Uterus (tissue), 4 donors: ENCODE measurements around the gene PRKCE. TPM values are rescaled to one million over a fixed set of nuclear protein-coding genes. Genes with fewer than 3 reads are reported as not detected.

Experiments
- DNase-seq, 2 donors: peaks; one replicate each; pipeline ENCODE4 v3.0.0-alpha.2; 2019 to 2020
- H3K27ac ChIP-seq, 2 donors: fragments of 200-600 bp; sonication (generic); 1 replicate in 1 of 2; 2 replicates in 1 of 2; pipeline ENCODE4 v1.5.1; 2016 to 2018
- H3K27me3 ChIP-seq, 2 donors: fragments of 200-600 bp; sonication (generic); one replicate each; pipeline ENCODE4 v1.5.1; 2018 to 2019; ENCODE audit warnings: control low read depth in 1 of 2
- H3K36me3 ChIP-seq, 2 donors: fragments of 200-600 bp; sonication (generic); one replicate each; pipeline ENCODE4 v1.5.1; 2019; ENCODE audit warnings: control low read depth in 1 of 2
- H3K4me1 ChIP-seq, 2 donors: fragments of 200-600 bp; sonication (generic); one replicate each; pipeline ENCODE4 v1.5.1; 2018 to 2019; ENCODE audit warnings: control low read depth in 1 of 2
- H3K4me3 ChIP-seq, 2 donors: fragments of 200-600 bp; sonication (generic); 1 replicate in 1 of 2; 2 replicates in 1 of 2; pipeline ENCODE4 v1.5.1; 2018 to 2019; ENCODE audit warnings: mild to moderate bottlenecking in 1 of 2
- H3K9me3 ChIP-seq, 2 donors: fragments of 200-600 bp; sonication (generic); one replicate each; pipeline ENCODE4 v1.5.1; 2019; ENCODE audit warnings: control low read depth in 1 of 2
- CTCF ChIP-seq, 4 experiments: fragments of 200-600 bp in 2 of 4; fragments of 450-650 bp in 2 of 4; sonication (generic) in 2 of 4; IDR thresholded peaks; one replicate each; pipeline ENCODE4 v1.5.1; 2016 to 2019; ENCODE audit warnings: antibody characterized with exemption in 4 of 4, mild to moderate bottlenecking in 2 of 4, moderate library complexity in 1 of 4
- POLR2A ChIP-seq, 2 donors: fragments of 450-650 bp; IDR thresholded peaks; one replicate each; pipeline ENCODE4 v1.6.1; 2016; ENCODE audit warnings: antibody characterized with exemption in 2 of 2, mild to moderate bottlenecking in 1 of 2, moderate library complexity in 1 of 2
- intact Hi-C: fragments of 100-400 bp; cut with DNase I; formaldehyde crosslinking; loops from one replicate; pipeline ENCODE4 v1.15.1; 2023; ENCODE audit warnings: low total_unique reads
- total RNA-seq, 4 donors: library from RNA; depleted of rRNA in 3 of 4; stranded (reverse); fragments of >200 nt in 3 of 4; gene quantifications; one replicate each; pipeline versions ENCODE4 v1.1.0 to v1.2.4, GENCODE V29; 2014 to 2023
- donor health status: DM: yes; HTN: yes; CAD: no.

Gene PRKCE
- total RNA-seq, 4 donors from 2014 or later: 3.8 to 47.6 (median 14.2) TPM

DNA sequence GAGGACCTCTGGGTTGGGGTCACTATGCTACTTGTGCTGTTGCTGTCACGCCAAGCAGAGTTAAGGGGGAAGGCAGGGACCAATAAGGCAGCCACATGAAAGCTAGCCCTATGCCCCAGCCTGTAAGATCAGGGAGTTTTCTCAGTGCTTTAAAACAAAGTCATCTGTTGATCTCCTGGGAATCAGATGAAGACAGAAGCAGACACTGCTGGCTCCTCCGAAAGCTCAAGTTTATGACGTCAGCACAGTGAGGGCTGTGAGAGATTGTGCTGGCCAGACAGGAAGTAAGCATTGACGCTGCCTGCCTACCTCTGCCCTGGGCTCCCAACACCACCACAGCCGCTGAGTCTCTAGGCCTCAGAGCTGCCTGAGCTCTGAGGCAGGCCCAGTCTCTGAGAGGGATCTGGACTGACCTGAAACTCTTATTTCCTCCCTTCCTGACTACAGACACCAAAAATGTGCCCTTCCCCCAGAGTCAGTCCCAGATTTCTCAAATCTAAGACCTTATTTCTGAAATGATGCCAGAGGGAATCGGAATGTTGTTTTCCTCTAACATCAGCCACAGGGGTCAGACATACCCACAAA is 527.7 kb downstream of the PRKCE start:
- H3K27ac ChIP-seq: peak overlapping the region; percentile 61 to 74
- intact Hi-C loops: no loop called here
- no peak overlapping the region for H3K4me3 ChIP-seq
- no peaks in the 10 kb centered on the region for H3K9me3 ChIP-seq
- H3K36me3 ChIP-seq: no peaks in the 10 kb centered on the region
- no peak for TF ChIP-seq CTCF (IDR thresholded peaks at IDR 0.05)
- TF ChIP-seq POLR2A (IDR thresholded peaks at IDR 0.05): peak in 1 of 2 donors; percentile 6
- DNase-seq: peak; percentile 72 to 79
- peaks cover 0 to 6% of the 10 kb centered on the region in 2 donors for H3K4me1 ChIP-seq
- no peaks in the 10 kb centered on the region for H3K27me3 ChIP-seq

DNA sequence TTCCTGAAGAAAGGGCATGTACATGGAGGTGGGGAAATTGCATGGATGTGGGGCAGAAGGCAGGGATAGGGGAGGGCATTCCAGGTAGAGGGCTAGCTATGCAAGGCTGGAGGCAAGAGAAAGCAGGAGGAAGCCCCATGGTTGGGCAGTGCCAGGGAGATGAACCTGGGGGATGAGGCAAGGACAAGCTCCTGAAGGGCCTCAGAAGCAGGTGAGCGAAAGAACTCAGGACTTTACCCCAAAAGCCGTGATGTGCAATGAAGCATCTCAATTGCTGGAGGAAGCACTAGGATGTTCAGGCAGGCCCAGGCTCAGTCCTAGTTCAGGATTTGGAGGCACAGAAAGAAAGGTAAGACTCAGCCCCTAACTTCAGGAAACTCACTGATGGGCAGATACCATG is 528.7 kb downstream of the PRKCE start:
- intact Hi-C loops: no loop called here
- Histone ChIP-seq H3K27ac (no peak overlapping the region), H3K9me3 (no peaks in the 10 kb centered on the region), H3K27me3 (no peaks in the 10 kb centered on the region), H3K4me1 (peaks cover 0 to 6% of the 10 kb centered on the region in 2 donors), H3K4me3 (no peak overlapping the region), H3K36me3 (no peaks in the 10 kb centered on the region)
- TF ChIP-seq POLR2A (IDR thresholded peaks at IDR 0.05) (no peak), CTCF (IDR thresholded peaks at IDR 0.05) (no peak)
- no peak for DNase-seq

DNA sequence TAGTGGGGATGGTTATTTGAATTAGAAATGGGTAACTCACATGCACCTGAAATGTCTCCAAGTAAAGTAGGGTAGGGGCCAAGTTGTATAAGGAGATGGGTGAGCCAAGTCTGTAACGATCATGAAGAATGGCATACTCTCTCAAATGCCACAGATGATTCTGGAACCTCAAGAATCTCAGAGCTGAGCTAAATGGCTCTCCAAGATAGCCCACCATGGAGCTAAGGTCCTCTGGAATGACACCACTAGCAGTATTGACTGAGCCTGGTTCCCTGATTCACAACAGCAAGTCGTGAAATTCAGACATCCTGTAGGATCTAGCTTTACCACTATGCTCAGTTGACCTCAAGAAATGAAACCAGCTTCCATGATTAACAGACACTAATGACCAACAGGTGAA is 529.8 kb downstream of the PRKCE start:
- Histone ChIP-seq H3K36me3 (no peaks in the 10 kb centered on the region), H3K4me1 (peaks cover 0 to 6% of the 10 kb centered on the region in 2 donors), H3K4me3 (no peak overlapping the region), H3K27me3 (no peaks in the 10 kb centered on the region), H3K27ac (no peak overlapping the region), H3K9me3 (no peaks in the 10 kb centered on the region)
- DNase-seq: no peak
- TF ChIP-seq CTCF (IDR thresholded peaks at IDR 0.05) (no peak), POLR2A (IDR thresholded peaks at IDR 0.05) (no peak)
- intact Hi-C loops: no loop called here

DNA sequence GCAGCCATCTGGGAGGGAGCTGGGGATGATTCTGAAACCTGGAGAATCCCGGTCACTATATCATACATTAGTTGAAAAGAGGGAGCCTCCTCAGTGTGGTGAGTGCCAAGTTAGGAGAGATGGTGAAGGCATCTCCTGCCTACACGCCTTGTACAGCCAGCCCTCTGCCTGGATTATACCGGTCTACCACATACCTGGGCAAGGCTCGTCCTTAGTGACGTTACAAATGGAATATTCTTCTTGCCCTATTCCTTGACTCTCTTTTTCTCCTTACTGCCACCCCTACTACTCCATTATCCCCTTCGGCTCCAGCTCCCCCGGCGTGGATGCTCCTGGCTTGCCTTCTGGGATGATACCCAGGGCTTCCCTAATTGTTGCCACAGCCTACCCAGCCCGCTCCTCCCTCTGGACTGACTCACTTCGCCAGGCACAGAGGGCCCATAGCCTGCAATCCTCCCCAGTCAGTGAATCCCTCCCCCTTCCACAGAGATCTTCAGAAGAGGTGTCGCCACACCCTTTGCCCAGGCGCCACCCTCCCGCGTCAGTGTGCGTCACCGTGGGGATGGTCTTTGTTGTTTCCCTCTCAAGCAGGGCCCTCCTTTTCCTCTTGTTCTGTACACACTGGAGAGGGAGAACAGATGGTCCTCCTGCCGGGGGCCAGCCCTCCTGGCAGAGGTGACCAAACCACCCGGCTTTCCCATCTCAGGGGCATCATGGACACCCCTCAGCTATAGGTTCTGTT is 530.5 kb downstream of the PRKCE start:
- Histone ChIP-seq H3K4me3 (no peak overlapping the region), H3K36me3 (no peaks in the 10 kb centered on the region), H3K27ac (no peak overlapping the region), H3K9me3 (no peaks in the 10 kb centered on the region), H3K27me3 (no peaks in the 10 kb centered on the region), H3K4me1 (peaks cover 0 to 6% of the 10 kb centered on the region in 2 donors)
- DNase-seq: no peak
- TF ChIP-seq CTCF (IDR thresholded peaks at IDR 0.05) (no peak), POLR2A (IDR thresholded peaks at IDR 0.05) (no peak)
- intact Hi-C loops: no loop called here

GRCh38 chr2:46183426-46183825 is 532.0 kb downstream of the PRKCE start:
- H3K9me3 ChIP-seq: no peaks in the 10 kb centered on the region
- DNase-seq: no peak
- intact Hi-C loops: no loop called here
- H3K4me1 ChIP-seq: peaks cover 0 to 12% of the 10 kb centered on the region in 2 donors
- no peak for TF ChIP-seq POLR2A (IDR thresholded peaks at IDR 0.05)
- no peak overlapping the region for H3K4me3 ChIP-seq
- no peaks in the 10 kb centered on the region for H3K27me3 ChIP-seq
- H3K27ac ChIP-seq: no peak overlapping the region
- H3K36me3 ChIP-seq: no peaks in the 10 kb centered on the region
